H1 (cell line): Measurements from ENCODE around the gene PKN1. TPM values are rescaled to one million over a fixed set of nuclear protein-coding genes. Genes with fewer than 3 reads are reported as not detected.

Experiments
- POLR2A ChIP-seq, 2 experiments: IDR thresholded peaks; 1 replicate in 1 of 2; 2 replicates in 1 of 2; pipeline ENCODE4 v1.6.1; 2011; ENCODE audit warnings: low read depth in 2 of 2, low read length in 2 of 2, mild to moderate bottlenecking in 2 of 2; ENCODE audit errors: control extremely low read depth in 1 of 2
- RAD21 ChIP-seq, 2 experiments: IDR thresholded peaks in 1 of 2; conservative IDR thresholded peaks in 1 of 2; 2 replicates each; pipeline ENCODE4 v1.6.1; 2011; ENCODE audit warnings: low read depth in 2 of 2, low read length in 2 of 2, improper control_type of control experiment in 1 of 2, inconsistent platforms in 1 of 2, mild to moderate bottlenecking in 1 of 2, moderate library complexity in 1 of 2
- RXRA ChIP-seq: IDR thresholded peaks from 2 replicates; pipeline ENCODE4 v1.6.1; 2011; ENCODE audit warnings: low read depth, mild to moderate bottlenecking, low read length, moderate library complexity; ENCODE audit not compliant: insufficient read depth
- polyA plus RNA-seq, 7 experiments: library from polyadenylated mRNA; depleted of rRNA in 3 of 7; stranded (reverse) in 5 of 7; unstranded in 2 of 7; fragments of >200 nt in 5 of 7; fragments of 200-250 nt in 2 of 7; gene quantifications; 1 replicate in 5 of 7; 2 replicates in 1 of 7; 4 replicates in 1 of 7; pipeline versions ENCODE4 v1.2.1 to v1.2.3, GENCODE V29; 2011 to 2013; ENCODE audit warnings: missing spikeins in 2 of 7, mixed read lengths in 2 of 7
- total RNA-seq: library from RNA; stranded (reverse); fragmentation: NEBNext Ultra II Directional; extraction: Animal tissue kit (Norgen Biotek cat#: 25700); gene quantifications from 2 replicates; pipeline ENCODE4 v1.2.1, GENCODE V29; 2021

Gene PKN1
- total and polyA plus RNA-seq, 2 of the 8 experiments (the other 6 are each of a cell fraction or from before 2014, with no cell fraction given), result 65.2 to 162 TPM

DNA sequence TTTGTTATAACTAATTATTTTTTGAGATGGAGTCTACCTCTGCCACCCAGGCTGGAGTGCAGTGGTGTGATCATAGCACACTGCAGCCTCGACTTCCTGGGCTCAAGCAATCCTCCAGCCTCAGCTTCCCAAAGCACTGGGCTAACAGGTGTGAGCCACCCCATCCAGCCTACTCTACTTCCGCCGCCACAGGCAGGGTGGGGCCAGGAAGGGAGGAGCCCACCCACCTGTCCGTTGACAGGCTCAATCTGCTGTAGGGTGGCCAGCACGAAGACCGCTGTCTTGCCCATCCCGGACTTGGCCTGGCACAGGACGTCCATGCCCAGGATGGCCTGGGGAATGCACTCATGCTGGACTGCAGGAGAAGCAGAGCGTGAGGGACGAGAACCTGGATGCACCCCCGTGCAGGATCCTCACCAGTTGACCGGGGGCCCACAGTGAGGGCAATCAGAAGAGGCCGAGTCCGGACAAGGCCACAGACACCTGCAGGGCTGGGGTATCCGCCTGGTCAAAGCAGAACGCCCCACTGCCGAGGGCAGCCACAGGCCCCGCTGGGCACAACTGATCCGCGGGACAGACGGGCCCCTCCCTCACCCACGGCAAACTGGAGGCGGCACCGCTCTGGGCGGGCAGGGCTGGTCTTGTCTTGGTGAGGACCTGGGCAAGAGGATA lies 20.6 kb upstream of the PKN1 start (continued):
- no peak for TF ChIP-seq RAD21 (IDR thresholded peaks at IDR 0.05 in 1 of 2, conservative IDR thresholded peaks at IDR 0.05 in 1 of 2; ENCODE audit: low read depth in 2 of 2, low read length in 2 of 2)
- TF ChIP-seq RXRA, result no peak
- TF ChIP-seq POLR2A (IDR thresholded peaks at IDR 0.05; ENCODE audit: control extremely low read depth in 1 of 2, low read depth in 2 of 2, low read length in 2 of 2), result no peak
- TF ChIP-seq, all 59 proteins: peak for 0
